K562 (cell line): ENCODE measurements around the gene MYO3B. TPM values are rescaled to one million over a fixed set of nuclear protein-coding genes. Genes with fewer than 3 reads are reported as not detected.

Experiments used
- ATAC-seq: fragments of 200-7000 bp; cut with Tn5 transposase; 3 replicates; pipeline ENCODE4 v1.9.1; 2020; ENCODE audit warnings: moderate library complexity
- BruUV-seq: library from RNA; stranded (reverse); fragments of 400-500 nt; replicated peaks from 2 replicates; lab custom pipeline; 2021; lab: Mats Ljungman, UMichigan
- CTCF ChIA-PET: fragments of 300-600 bp; formaldehyde crosslinking; extraction: SDS; loops from one replicate; lab custom pipeline; 2021; ENCODE audit warnings: low intra/inter-chr PET ratio; lab: Yijun Ruan, JAX
- POLR2A ChIA-PET: fragments of 300-600, 350-650 bp; sonication (Branson Sonifier 250); formaldehyde crosslinking; extraction: SDS; loops from one replicate; lab custom pipeline; 2021; ENCODE audit warnings: antibody characterized with exemption, inconsistent platforms; lab: Yijun Ruan, JAX
- DNase-seq, 4 experiments: peaks; one replicate each; pipeline versions ENCODE4 v3.0.0 to v3.0.0-alpha.2; 2011 to 2018; ENCODE audit warnings: low spot score in 3 of 4, mixed read lengths in 3 of 4; ENCODE audit errors: extremely low read depth in 1 of 4
- FAIRE-seq: peaks from 2 replicates; lab custom pipeline; 2011; peaks lifted over from hg19 to GRCh38; lab: Jason Lieb, UNC
- H2AFZ ChIP-seq: 2 replicates; pipeline ENCODE4 v1.6.0; 2011; ENCODE audit warnings: low read depth, low read length, control low read depth, inconsistent platforms
- H3K27ac ChIP-seq: fragments of 200-600 bp; 3 replicates; pipeline ENCODE4 v1.8.0; 2011; ENCODE audit warnings: low read depth, mild to moderate bottlenecking, control low read depth, inconsistent platforms, low read length, moderate library complexity, mixed read lengths; ENCODE audit errors: extremely low read depth
- H3K27me3 ChIP-seq, 2 experiments: fragments of 300-600 bp in 1 of 2; 2 replicates in 1 of 2; 3 replicates in 1 of 2; pipeline versions ENCODE4 v1.6.0 to v1.8.0; 2011; ENCODE audit warnings: inconsistent platforms in 2 of 2, low read length in 2 of 2, mild to moderate bottlenecking in 1 of 2, mixed read lengths in 1 of 2, moderate library complexity in 1 of 2; ENCODE audit not compliant: control insufficient read depth in 2 of 2, insufficient read depth in 2 of 2
- H3K36me3 ChIP-seq: fragments of 300-600 bp; 3 replicates; pipeline ENCODE4 v1.8.0; 2011; ENCODE audit warnings: mild to moderate bottlenecking, low read length, inconsistent platforms; ENCODE audit not compliant: control insufficient read depth, insufficient read depth
- H3K4me1 ChIP-seq, 2 experiments: fragments of 200-600 bp in 1 of 2; replicated peaks in 1 of 2; 2 replicates in 1 of 2; 3 replicates in 1 of 2; pipeline versions ENCODE4 v1.5.1 to v1.8.0; 2011; ENCODE audit warnings: inconsistent platforms in 2 of 2, low read length in 2 of 2, mild to moderate bottlenecking in 1 of 2, mixed read lengths in 1 of 2, moderate library complexity in 1 of 2; ENCODE audit not compliant: control insufficient read depth in 2 of 2, insufficient read depth in 2 of 2
- H3K4me2 ChIP-seq: 2 replicates; pipeline ENCODE4 v1.6.1; 2011; ENCODE audit warnings: low read length, control low read depth, inconsistent platforms, mixed read lengths; ENCODE audit not compliant: insufficient read depth
- H3K4me3 ChIP-seq: fragments of 200-600 bp; sonication (generic), shearing (Covaris generic); 2 replicates; pipeline ENCODE4 v1.5.1; 2016; ENCODE audit warnings: control low read depth, inconsistent platforms
- H3K79me2 ChIP-seq: fragments of 200-600 bp; 3 replicates; pipeline ENCODE4 v1.8.0; 2011; ENCODE audit warnings: low read length, inconsistent platforms; ENCODE audit not compliant: control insufficient read depth, insufficient read depth
- H3K9ac ChIP-seq, 2 experiments: 2 replicates each; pipeline versions ENCODE4 v1.6.0 to v1.6.1; 2011; ENCODE audit warnings: low read depth in 2 of 2, low read length in 2 of 2, control low read depth in 1 of 2, inconsistent platforms in 1 of 2, mild to moderate bottlenecking in 1 of 2, mixed read lengths in 1 of 2; ENCODE audit not compliant: insufficient read depth in 1 of 2
- H3K9me1 ChIP-seq: one replicate; pipeline ENCODE4 v1.6.0; 2011; ENCODE audit warnings: inconsistent platforms, mild to moderate bottlenecking, low read length, moderate library complexity; ENCODE audit not compliant: control insufficient read depth, insufficient read depth
- H3K9me3 ChIP-seq: replicated peaks from 2 replicates; pipeline ENCODE4 v1.5.1; 2011; ENCODE audit warnings: low read depth, low read length, inconsistent platforms; ENCODE audit not compliant: control insufficient read depth, insufficient read depth
- H4K20me1 ChIP-seq: replicated peaks from 2 replicates; pipeline ENCODE4 v1.6.1; 2011; ENCODE audit warnings: low read length, inconsistent platforms, mixed read lengths; ENCODE audit not compliant: control insufficient read depth, insufficient read depth
- CGGBP1 ChIP-seq: fragments of 250-450 bp; sonication (Bioruptor Pico); IDR thresholded peaks from 2 replicates; pipeline ENCODE4 v1.9.0; 2021; ENCODE audit warnings: mild to moderate bottlenecking
- CSDE1 ChIP-seq, 2 experiments: fragments of 450-650 bp; IDR thresholded peaks; 2 replicates each; pipeline ENCODE4 v1.6.1; 2016; ENCODE audit warnings: mild to moderate bottlenecking in 1 of 2
- ELF4 ChIP-seq: fragments of 450-650 bp; formaldehyde crosslinking; IDR thresholded peaks from 2 replicates; pipeline ENCODE4 v1.4.0; 2022; ENCODE audit warnings: missing genetic modification characterization
- GMEB1 ChIP-seq: fragments of 250-450 bp; sonication (Bioruptor Pico); IDR thresholded peaks from 2 replicates; pipeline ENCODE4 v1.4.0; 2020; ENCODE audit warnings: mild to moderate bottlenecking
- HES1 ChIP-seq: fragments of 450-650 bp; IDR thresholded peaks from 2 replicates; pipeline ENCODE4 v1.6.1; 2016; ENCODE audit warnings: low read depth, mild to moderate bottlenecking, moderate library complexity
- IRF2 ChIP-seq: sonication (generic); formaldehyde crosslinking; IDR thresholded peaks from 2 replicates; pipeline ENCODE4 v1.8.1; 2022; ENCODE audit warnings: mild to moderate bottlenecking, missing genetic modification reagents
- NCOA4 ChIP-seq: fragments of 450-650 bp; IDR thresholded peaks from 2 replicates; pipeline ENCODE4 v1.6.1; 2018; ENCODE audit warnings: mild to moderate bottlenecking; ENCODE audit not compliant: partially characterized antibody
- NELFE ChIP-seq: IDR thresholded peaks from 2 replicates; pipeline ENCODE4 v1.6.1; 2011; ENCODE audit warnings: mild to moderate bottlenecking; ENCODE audit not compliant: insufficient read depth, insufficient read length
- PRMT5 ChIP-seq: sonication (generic); formaldehyde crosslinking; IDR thresholded peaks from 2 replicates; pipeline ENCODE4 v1.5.0; 2020; ENCODE audit warnings: missing genetic modification reagents
- SRSF3 ChIP-seq: fragments of 200-400 bp; formaldehyde crosslinking; IDR thresholded peaks from 2 replicates; pipeline ENCODE4 v1.6.1; 2016; ENCODE audit warnings: mild to moderate bottlenecking, low read length, moderate library complexity; ENCODE audit not compliant: insufficient read depth
- YBX1 ChIP-seq: fragments of 450-650 bp; IDR thresholded peaks from 2 replicates; pipeline ENCODE4 v1.7.1; 2016; ENCODE audit warnings: mild to moderate bottlenecking
- ZBTB9 ChIP-seq: fragments of 450-650 bp; formaldehyde crosslinking; IDR thresholded peaks from 2 replicates; pipeline ENCODE4 v1.4.0; 2020; ENCODE audit warnings: mild to moderate bottlenecking, moderate library complexity
- ZNF584 ChIP-seq: fragments of 200-800 bp; sonication (Bioruptor generic); IDR thresholded peaks from 2 replicates; pipeline ENCODE4 v1.6.1; 2016; ENCODE audit warnings: low read depth, mild to moderate bottlenecking, missing genetic modification characterization, missing compliant biosample characterization
- WGBS: fragments of 100-300 bp; shearing (Covaris generic); methylation state at CpG from one replicate; pipeline ENCODE4 v1.1.6; 2016; ENCODE audit warnings: low coverage, mixed read lengths; ENCODE audit not compliant: insufficient coverage; ENCODE audit errors: missing lambda C conversion rate; 5-methylcytosine and 5-hydroxymethylcytosine counted together
- in situ Hi-C: fragments of 300-500 bp; cut with MboI; formaldehyde crosslinking; loops from 4 replicates; pipeline ENCODE4 v1.15.0; 2018; ENCODE audit warnings: inconsistent platforms, mixed read lengths
- intact Hi-C: fragments of 100-400 bp; cut with micrococcal nuclease; formaldehyde crosslinking; loops from 2 replicates; pipeline ENCODE4 v1.14.2; 2022
- polyA plus RNA-seq, 8 experiments: library from polyadenylated mRNA; depleted of rRNA in 4 of 8; stranded (reverse) in 5 of 8; unstranded in 3 of 8; fragments of >200 nt; fragmentation: Nextera tagmentation in 2 of 8; fragmentation: Illumina TruSeq in 1 of 8; extraction: Ambion mirVana in 2 of 8; extraction: Trizol in 1 of 8; gene quantifications; 2 replicates each; pipeline versions ENCODE4 v1.2.1 to v1.2.3, GENCODE V29; 2011 to 2014; ENCODE audit warnings: inconsistent platforms in 1 of 8, missing spikeins in 1 of 8
- total RNA-seq, 7 experiments: library from RNA; depleted of rRNA in 6 of 7; stranded (reverse); fragments of >200 nt in 6 of 7; fragmentation: Illumina TruSeq in 2 of 7; extraction: Trizol in 2 of 7; gene quantifications; 2 replicates each; pipeline versions ENCODE4 v1.2.1 to v1.2.3, GENCODE V29; 2011 to 2021; ENCODE audit warnings: low replicate concordance in 1 of 7
- TF ChIP-seq, protein P1 (sequence below): fragments of 450-650 bp; formaldehyde crosslinking; IDR thresholded peaks from 2 replicates; pipeline ENCODE4 v1.4.0; 2020; ENCODE audit warnings: mild to moderate bottlenecking, moderate library complexity

MYO3B gene
- total and polyA plus RNA-seq, 9 of the 15 experiments (the other 6 are each of a cell fraction or from before 2014, with no cell fraction given) = 2.7 to 6.5 (median 3.6) TPM

- ChIA-PET POLR2A (interaction anchor here (1.6 to 2.4 kb wide), 3 partner anchors 8 to 16 kb away, joined by 3 to 6 read pairs (median 3); no protein-coding TSS in a partner anchor), CTCF (no interaction called here)
- H3K4me3 ChIP-seq = no peak overlapping the region
- H3K27ac ChIP-seq = no peak overlapping the region
- in situ Hi-C loops (no loop called here), intact Hi-C loops (no loop called here)
- 37% methylated on average over 6 of the region's 6 CpGs for WGBS
- TF ChIP-seq IRF2 = no peak
- no peak for TF ChIP-seq GMEB1 (CRISPR knock-in tag)
- no peak for TF ChIP-seq CSDE1 (IDR thresholded peaks at IDR 0.05)
- no peak for TF ChIP-seq ZNF584 (CRISPR knock-in tag)
- no peak for TF ChIP-seq YBX1
- TF ChIP-seq, protein P1, sequence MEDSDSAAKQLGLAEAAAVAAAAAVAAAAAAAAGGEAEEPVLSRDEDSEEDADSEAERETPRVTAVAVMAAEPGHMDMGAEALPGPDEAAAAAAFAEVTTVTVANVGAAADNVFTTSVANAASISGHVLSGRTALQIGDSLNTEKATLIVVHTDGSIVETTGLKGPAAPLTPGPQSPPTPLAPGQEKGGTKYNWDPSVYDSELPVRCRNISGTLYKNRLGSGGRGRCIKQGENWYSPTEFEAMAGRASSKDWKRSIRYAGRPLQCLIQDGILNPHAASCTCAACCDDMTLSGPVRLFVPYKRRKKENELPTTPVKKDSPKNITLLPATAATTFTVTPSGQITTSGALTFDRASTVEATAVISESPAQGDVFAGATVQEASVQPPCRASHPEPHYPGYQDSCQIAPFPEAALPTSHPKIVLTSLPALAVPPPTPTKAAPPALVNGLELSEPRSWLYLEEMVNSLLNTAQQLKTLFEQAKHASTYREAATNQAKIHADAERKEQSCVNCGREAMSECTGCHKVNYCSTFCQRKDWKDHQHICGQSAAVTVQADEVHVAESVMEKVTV (CRISPR knock-in tag) = no peak
- no peak for TF ChIP-seq NELFE
- TF ChIP-seq NCOA4 = no peak
- no peak for TF ChIP-seq CGGBP1 (CRISPR knock-in tag)
- TF ChIP-seq SRSF3 = no peak
- TF ChIP-seq ELF4 = no peak
- TF ChIP-seq ZBTB9 = no peak
- no peak for TF ChIP-seq HES1
- TF ChIP-seq PRMT5 = no peak
- ATAC-seq (no peak), DNase-seq (no peak), FAIRE-seq (no peak)
- H3K9me3 ChIP-seq = no peaks in the 10 kb centered on the region
- no peaks in the 10 kb centered on the region; a peak in 1 of 5 replicates for H3K27me3 ChIP-seq
- H3K79me2 ChIP-seq = no peaks in the 10 kb centered on the region
- H3K36me3 ChIP-seq = no peaks in the 10 kb centered on the region
- no peaks in the 10 kb centered on the region for H4K20me1 ChIP-seq
- H3K4me1 ChIP-seq = no peaks in the 10 kb centered on the region; a peak in 1 of 5 replicates
- no TSS peak for BruUV-seq
- H3K4me2 ChIP-seq = no peak overlapping the region
- no peaks in the 10 kb centered on the region for H3K9me1 ChIP-seq
- H2AFZ ChIP-seq = peak overlapping the region; percentile 40
- H3K9ac ChIP-seq = no peak overlapping the region
Observed at GRCh38 chr2:170163411-170164065, 14.4 kb upstream of the MYO3B start.
